Mucosa of descending colon (tissue), 3 donors: ENCODE data around the gene SGMS2. TPM values are rescaled to one million over a fixed set of nuclear protein-coding genes. Genes with fewer than 3 reads are reported as not detected.

Source experiments
- ATAC-seq: fragments of 200-7000 bp; cut with Tn5 transposase; one replicate; pipeline ENCODE4 v1.9.1; 2020; ENCODE audit warnings: mild to moderate bottlenecking, moderate library complexity
- DNase-seq, 3 donors: peaks; one replicate each; pipeline ENCODE4 v3.0.0-alpha.2; 2020
- H3K36me3 ChIP-seq: fragments of 200-600 bp; one replicate; pipeline ENCODE4 v1.8.0; 2021; ENCODE audit warnings: low read depth, mild to moderate bottlenecking
- H3K4me1 ChIP-seq: fragments of 200-600 bp; one replicate; pipeline ENCODE4 v1.8.0; 2021; ENCODE audit warnings: low read depth, mild to moderate bottlenecking
- H3K4me3 ChIP-seq: fragments of 200-600 bp; one replicate; pipeline ENCODE4 v1.8.0; 2021; ENCODE audit warnings: mild to moderate bottlenecking
- H3K9me3 ChIP-seq: fragments of 200-600 bp; one replicate; pipeline ENCODE4 v1.8.0; 2021; ENCODE audit warnings: mild to moderate bottlenecking
- intact Hi-C, 2 donors: fragments of 100-400 bp; cut with DNase I in 1 of 2; cut with micrococcal nuclease in 1 of 2; formaldehyde crosslinking; loops; one replicate each; pipeline versions ENCODE4 v1.11.0 to v1.11.1; 2022; cut with DNase I, micrococcal nuclease
- total RNA-seq, 3 donors: library from RNA; stranded (reverse); fragmentation: NEBNext Ultra II Directional in 2 of 3; extraction: Animal tissue kit (Norgen Biotek cat#: 25700) in 2 of 3; gene quantifications; one replicate each; pipeline versions ENCODE4 v1.2.1 to v1.2.4, GENCODE V29; 2021 to 2023
- TF ChIP-seq, protein P1 (sequence below): fragments of 200-600 bp; IDR thresholded peaks from one replicate; pipeline ENCODE4 v1.8.0; 2022; ENCODE audit warnings: antibody characterized with exemption, mild to moderate bottlenecking
- donor health status: DM: no; HTN: no; CAD: no; lungs with moderate emphysema.
- donor health status: DM: no; HTN: no; CAD: no.
- donor health status: DM: no; HTN: yes; CAD: no.

Gene SGMS2
- total RNA-seq, 3 donors from 2014 or later = 37.5 to 47.8 (median 43.2) TPM

DNA sequence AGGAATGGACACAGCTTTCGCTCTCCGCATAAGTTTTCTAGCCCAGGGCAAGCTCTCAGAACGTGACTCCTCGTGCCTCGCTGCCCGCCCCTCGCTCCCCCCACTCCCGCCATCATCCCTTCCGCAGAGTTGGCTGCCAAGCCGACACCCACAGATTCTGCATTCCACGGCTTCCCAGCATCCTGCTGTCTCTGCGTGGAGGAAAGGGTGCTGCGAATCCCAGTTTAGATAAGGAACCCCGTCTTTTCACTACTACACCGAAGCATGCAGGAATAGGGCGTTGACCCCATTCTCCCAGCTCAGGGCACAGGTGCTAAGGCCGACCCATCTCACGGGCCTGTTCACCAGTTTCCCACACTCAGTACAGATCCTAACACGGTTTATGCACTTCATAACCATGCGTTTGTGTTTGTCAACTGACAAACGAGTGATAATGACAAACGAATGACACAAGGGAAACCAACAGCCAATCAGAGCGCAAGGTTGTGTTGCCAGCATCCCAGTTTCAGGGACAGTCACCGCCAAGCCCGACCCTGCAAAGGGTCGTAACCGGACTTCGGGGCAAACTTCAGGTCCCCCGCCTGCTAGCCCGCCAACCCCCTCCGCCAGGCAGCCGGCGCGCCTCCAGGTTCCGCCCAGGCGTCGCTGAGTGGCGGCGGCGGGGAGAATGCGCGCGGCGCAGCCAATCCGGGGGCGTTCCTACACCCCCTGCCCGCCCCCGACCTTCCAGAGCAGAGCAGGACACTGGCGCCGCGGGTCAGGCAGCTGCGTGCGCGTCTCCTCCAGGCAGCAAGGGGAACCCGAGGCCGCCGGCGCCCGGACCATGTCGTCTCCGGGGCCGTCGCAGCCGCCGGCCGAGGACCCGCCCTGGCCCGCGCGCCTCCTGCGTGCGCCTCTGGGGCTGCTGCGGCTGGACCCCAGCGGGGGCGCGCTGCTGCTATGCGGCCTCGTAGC lies 106.4 kb downstream of the SGMS2 start, which contains the start of gene CYP2U1:
CYP2U1 (plus strand) TSS at position 729 of the 954 bp plus-strand sequence; CDS start at position 824, 95 bp downstream.
- peaks cover 7% of the 10 kb centered on the region for H3K4me1 ChIP-seq
- TF ChIP-seq, protein P1, sequence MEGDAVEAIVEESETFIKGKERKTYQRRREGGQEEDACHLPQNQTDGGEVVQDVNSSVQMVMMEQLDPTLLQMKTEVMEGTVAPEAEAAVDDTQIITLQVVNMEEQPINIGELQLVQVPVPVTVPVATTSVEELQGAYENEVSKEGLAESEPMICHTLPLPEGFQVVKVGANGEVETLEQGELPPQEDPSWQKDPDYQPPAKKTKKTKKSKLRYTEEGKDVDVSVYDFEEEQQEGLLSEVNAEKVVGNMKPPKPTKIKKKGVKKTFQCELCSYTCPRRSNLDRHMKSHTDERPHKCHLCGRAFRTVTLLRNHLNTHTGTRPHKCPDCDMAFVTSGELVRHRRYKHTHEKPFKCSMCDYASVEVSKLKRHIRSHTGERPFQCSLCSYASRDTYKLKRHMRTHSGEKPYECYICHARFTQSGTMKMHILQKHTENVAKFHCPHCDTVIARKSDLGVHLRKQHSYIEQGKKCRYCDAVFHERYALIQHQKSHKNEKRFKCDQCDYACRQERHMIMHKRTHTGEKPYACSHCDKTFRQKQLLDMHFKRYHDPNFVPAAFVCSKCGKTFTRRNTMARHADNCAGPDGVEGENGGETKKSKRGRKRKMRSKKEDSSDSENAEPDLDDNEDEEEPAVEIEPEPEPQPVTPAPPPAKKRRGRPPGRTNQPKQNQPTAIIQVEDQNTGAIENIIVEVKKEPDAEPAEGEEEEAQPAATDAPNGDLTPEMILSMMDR = no peak
- H3K9me3 ChIP-seq = no peaks in the 10 kb centered on the region
- DNase-seq (peak; percentile 85 to 90 (median 89)), ATAC-seq (peak; percentile 97)
- no peaks in the 10 kb centered on the region for H3K36me3 ChIP-seq
- intact Hi-C loops = no loop called here
- H3K4me3 ChIP-seq = peak within 1 kb of the TSS; percentile 56

DNA sequence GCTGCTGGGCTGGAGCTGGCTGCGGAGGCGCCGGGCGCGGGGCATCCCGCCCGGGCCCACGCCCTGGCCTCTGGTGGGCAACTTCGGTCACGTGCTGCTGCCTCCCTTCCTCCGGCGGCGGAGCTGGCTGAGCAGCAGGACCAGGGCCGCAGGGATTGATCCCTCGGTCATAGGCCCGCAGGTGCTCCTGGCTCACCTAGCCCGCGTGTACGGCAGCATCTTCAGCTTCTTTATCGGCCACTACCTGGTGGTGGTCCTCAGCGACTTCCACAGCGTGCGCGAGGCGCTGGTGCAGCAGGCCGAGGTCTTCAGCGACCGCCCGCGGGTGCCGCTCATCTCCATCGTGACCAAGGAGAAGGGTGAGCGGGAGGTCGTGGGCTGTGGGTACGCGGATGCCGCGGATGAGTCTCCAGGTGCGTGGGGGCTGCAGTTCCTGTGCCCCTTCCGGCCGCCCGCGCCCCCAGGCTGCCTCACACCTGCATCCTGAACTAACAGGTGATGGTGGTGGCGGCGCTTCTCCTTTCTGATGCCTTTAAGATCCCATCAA lies 107.1 kb downstream of the SGMS2 start:
- Histone ChIP-seq H3K36me3 (no peaks in the 10 kb centered on the region), H3K9me3 (no peaks in the 10 kb centered on the region), H3K4me1 (peaks cover 7% of the 10 kb centered on the region), H3K4me3 (peak overlapping the region; percentile 56)
- peak in 2 of 3 donors; percentile 19 to 66 for DNase-seq
- ATAC-seq = peak; percentile 16
- intact Hi-C loops = no loop called here
- TF ChIP-seq, protein P1 = no peak

DNA sequence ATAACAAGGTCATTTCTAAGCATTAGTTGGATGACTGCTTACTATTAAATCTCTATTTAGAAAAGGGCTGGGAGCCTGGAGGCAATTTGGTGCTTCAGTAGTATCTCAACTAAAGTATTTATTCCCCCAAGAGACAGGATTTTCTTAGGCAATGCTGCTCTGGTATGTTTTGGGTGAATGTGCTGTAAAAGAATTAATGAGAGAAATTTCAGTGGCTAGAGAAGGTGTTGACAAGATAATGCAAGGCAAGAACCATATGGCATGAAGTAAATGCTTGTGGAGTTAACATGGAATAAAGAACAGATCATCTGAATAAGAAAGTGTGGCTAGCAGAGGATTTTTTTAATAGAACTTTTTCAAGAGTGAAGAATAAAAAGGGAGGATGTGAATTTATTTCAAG lies 110.5 kb downstream of the SGMS2 start:
- Histone ChIP-seq H3K4me3 (no peak overlapping the region), H3K4me1 (peaks cover 7% of the 10 kb centered on the region), H3K36me3 (no peaks in the 10 kb centered on the region), H3K9me3 (no peaks in the 10 kb centered on the region)
- intact Hi-C loops = no loop called here
- ATAC-seq (no peak), DNase-seq (no peak)
- TF ChIP-seq, protein P1 = no peak

DNA sequence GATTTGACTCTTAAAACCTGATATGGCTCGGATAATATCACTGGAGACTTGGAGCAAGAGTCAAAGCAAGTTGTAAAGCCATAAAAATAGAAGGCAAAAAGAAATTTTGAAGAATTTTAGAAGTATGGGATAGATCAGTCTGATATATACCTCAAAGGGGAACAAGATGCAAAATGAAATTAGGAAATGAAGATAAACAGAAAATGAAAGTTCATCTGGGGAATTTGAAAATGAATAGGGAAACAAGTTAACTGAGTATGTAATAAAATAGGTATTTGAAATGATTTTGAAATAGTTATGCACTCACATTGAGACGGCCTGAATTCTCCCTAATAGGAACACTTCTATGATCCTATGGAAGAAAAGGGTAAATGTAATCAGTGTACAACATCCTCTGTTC lies 112.3 kb downstream of the SGMS2 start:
- Histone ChIP-seq H3K4me1 (peaks cover 4% of the 10 kb centered on the region), H3K4me3 (no peak overlapping the region), H3K36me3 (no peaks in the 10 kb centered on the region), H3K9me3 (no peaks in the 10 kb centered on the region)
- no peak for ATAC-seq
- TF ChIP-seq, protein P1 = no peak
- no peak for DNase-seq
- intact Hi-C loops = no loop called here

DNA sequence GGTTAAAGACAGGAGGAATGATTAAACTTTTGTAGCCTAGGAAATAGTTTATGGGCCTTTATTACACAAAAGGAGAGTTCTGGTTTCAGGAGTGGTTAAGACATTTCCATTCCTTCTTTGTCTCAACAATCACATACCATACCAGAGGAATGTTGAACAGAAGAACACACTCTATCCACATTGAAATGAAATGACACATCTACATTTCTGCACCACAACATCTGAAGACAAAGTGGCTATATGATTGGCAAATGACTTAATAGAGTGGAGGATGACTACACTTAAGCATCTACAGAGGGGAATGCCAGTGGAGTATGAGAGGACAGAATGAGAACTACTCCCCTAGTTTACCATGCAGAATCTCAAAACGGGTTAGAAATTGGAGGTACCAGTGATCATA lies 114.6 kb downstream of the SGMS2 start:
- no peaks in the 10 kb centered on the region for H3K9me3 ChIP-seq
- H3K4me3 ChIP-seq = no peak overlapping the region
- no peak for ATAC-seq
- no peaks in the 10 kb centered on the region for H3K4me1 ChIP-seq
- DNase-seq = no peak
- H3K36me3 ChIP-seq = no peaks in the 10 kb centered on the region
- TF ChIP-seq, protein P1 = no peak
- intact Hi-C loops = no loop called here
